A549 (cell line): ENCODE measurements around the gene SLC22A14. TPM values are rescaled to one million over a fixed set of nuclear protein-coding genes. Genes with fewer than 3 reads are reported as not detected.
A peak's percentile ranks its signal among the peaks of the same experiment; 100 is the strongest.

Source experiments
- ATAC-seq, 2 experiments: fragments of 200-7000 bp in 1 of 2; fragments of >200 bp in 1 of 2; cut with Nextera tagmentation in 1 of 2; cut with Tn5 transposase in 1 of 2; 3 replicates each; pipeline versions ENCODE4 v1.8.0 to v1.9.1; 2018 to 2020; ENCODE audit warnings: mild to moderate bottlenecking in 1 of 2, moderate library complexity in 1 of 2
- CTCF ChIA-PET: fragments of 300-600 bp; sonication (Branson Sonifier 250); formaldehyde crosslinking; extraction: SDS; loops from one replicate; lab custom pipeline; 2021; ENCODE audit warnings: antibody characterized with exemption, inconsistent platforms; lab: Yijun Ruan, JAX
- POLR2A ChIA-PET: fragments of 350-600 bp; formaldehyde crosslinking; extraction: SDS; loops from one replicate; lab custom pipeline; 2021; ENCODE audit warnings: antibody characterized with exemption, inconsistent platforms; lab: Yijun Ruan, JAX
- DNase-seq, 2 experiments: peaks; one replicate each; pipeline versions ENCODE4 v3.0.0 to v3.0.0-alpha.2; 2011 to 2016; ENCODE audit warnings: low read depth in 1 of 2, low spot score in 1 of 2
- FAIRE-seq: peaks from 2 replicates; lab custom pipeline; 2011; peaks lifted over from hg19 to GRCh38; lab: Jason Lieb, UNC
- H3K27ac ChIP-seq, 2 experiments: fragments of >200 bp; sonication (Bioruptor Twin); formaldehyde crosslinking; 3 replicates each; pipeline ENCODE4 v1.5.1; 2016 to 2017
- H3K4me1 ChIP-seq: fragments of >200 bp; sonication (Bioruptor Twin); formaldehyde crosslinking; 3 replicates; pipeline ENCODE4 v1.6.1; 2016
- H3K4me2 ChIP-seq: fragments of >200 bp; sonication (Bioruptor Twin); formaldehyde crosslinking; 3 replicates; pipeline ENCODE4 v1.6.1; 2016
- H3K4me3 ChIP-seq: fragments of >200 bp; sonication (Bioruptor Twin); formaldehyde crosslinking; 3 replicates; pipeline ENCODE4 v1.5.1; 2016
- H3K9me3 ChIP-seq: fragments of >200 bp; sonication (Bioruptor Twin); formaldehyde crosslinking; 3 replicates; pipeline ENCODE4 v1.6.1; 2016
- ATOH8 ChIP-seq: fragments of 250-450 bp; sonication (Bioruptor Pico); IDR thresholded peaks from 2 replicates; pipeline ENCODE4 v1.5.0; 2020; ENCODE audit warnings: low read depth, mild to moderate bottlenecking, moderate library complexity
- BHLHE40 ChIP-seq: IDR thresholded peaks from 2 replicates; pipeline ENCODE4 v1.6.1; 2012; ENCODE audit warnings: low read depth, low read length, inconsistent platforms
- CHD4 ChIP-seq: fragments of 200-600 bp; sonication (generic); IDR thresholded peaks from 2 replicates; pipeline ENCODE4 v1.6.1; 2016; ENCODE audit warnings: antibody characterized with exemption, mild to moderate bottlenecking, borderline replicate concordance
- E2F6 ChIP-seq: IDR thresholded peaks from 2 replicates; pipeline ENCODE4 v1.6.1; 2012; ENCODE audit warnings: low read depth, borderline replicate concordance
- ELK1 ChIP-seq: fragments of 150-350 bp; IDR thresholded peaks from 2 replicates; pipeline ENCODE4 v1.6.1; 2014; ENCODE audit warnings: low read depth, mild to moderate bottlenecking, low read length
- FOSL2 ChIP-seq, 2 experiments: fragments of 450-650 bp in 1 of 2; fragments of >200 bp in 1 of 2; sonication (Bioruptor Twin) in 1 of 2; formaldehyde crosslinking; IDR thresholded peaks; 2 replicates each; pipeline versions ENCODE4 v1.5.0 to v1.6.1; 2016 to 2020; ENCODE audit warnings: mild to moderate bottlenecking in 1 of 2, moderate library complexity in 1 of 2
- HES2 ChIP-seq: fragments of >200 bp; sonication (Bioruptor Twin); formaldehyde crosslinking; IDR thresholded peaks from 2 replicates; pipeline ENCODE4 v1.6.1; 2016
- HEYL ChIP-seq: fragments of 250-450 bp; sonication (Bioruptor Pico); IDR thresholded peaks from 2 replicates; pipeline ENCODE4 v1.8.0; 2021; ENCODE audit warnings: mild to moderate bottlenecking, moderate library complexity
- HOXA7 ChIP-seq: fragments of 250-450 bp; sonication (Bioruptor Pico); IDR thresholded peaks from 2 replicates; pipeline ENCODE4 v1.5.0; 2020; ENCODE audit warnings: mild to moderate bottlenecking, moderate library complexity
- HOXB13 ChIP-seq: fragments of 250-450 bp; sonication (Bioruptor Pico); IDR thresholded peaks from 2 replicates; pipeline ENCODE4 v1.5.0; 2020; ENCODE audit warnings: low read depth, mild to moderate bottlenecking, moderate library complexity
- HOXB5 ChIP-seq: fragments of 250-450 bp; sonication (Bioruptor Pico); IDR thresholded peaks from 2 replicates; pipeline ENCODE4 v1.5.0; 2020; ENCODE audit warnings: mild to moderate bottlenecking, moderate library complexity
- KDM1A ChIP-seq: fragments of 200-600 bp; sonication (generic); IDR thresholded peaks from 2 replicates; pipeline ENCODE4 v1.6.1; 2016; ENCODE audit warnings: low read depth, mild to moderate bottlenecking
- MAFK ChIP-seq: fragments of 450-650 bp; IDR thresholded peaks from 2 replicates; pipeline ENCODE4 v1.6.1; 2014; ENCODE audit not compliant: partially characterized antibody
- MYC ChIP-seq: IDR thresholded peaks from 2 replicates; pipeline ENCODE4 v1.6.1; 2012; ENCODE audit warnings: mild to moderate bottlenecking, inconsistent platforms, low read length, improper control_type of control experiment, borderline replicate concordance
- POLR2A ChIP-seq: IDR thresholded peaks from 2 replicates; pipeline ENCODE4 v1.6.1; 2012; ENCODE audit warnings: mild to moderate bottlenecking, low read length
- POLR2AphosphoS2 ChIP-seq: conservative IDR thresholded peaks from 2 replicates; pipeline ENCODE4 v1.6.1; 2012; ENCODE audit warnings: low read length, improper control_type of control experiment, inconsistent platforms
- RAD21 ChIP-seq, 2 experiments: fragments of >200 bp in 1 of 2; sonication (Bioruptor Twin) in 1 of 2; formaldehyde crosslinking in 1 of 2; IDR thresholded peaks in 1 of 2; conservative IDR thresholded peaks in 1 of 2; 2 replicates in 1 of 2; 3 replicates in 1 of 2; pipeline ENCODE4 v1.6.1; 2012 to 2018; ENCODE audit warnings: inconsistent platforms in 1 of 2
- RARB ChIP-seq: fragments of 250-450 bp; sonication (Bioruptor Pico); IDR thresholded peaks from 2 replicates; pipeline ENCODE4 v1.8.0; 2021; ENCODE audit warnings: mild to moderate bottlenecking, moderate library complexity
- RCOR1 ChIP-seq: fragments of 150-350 bp; IDR thresholded peaks from 2 replicates; pipeline ENCODE4 v1.6.1; 2014; ENCODE audit warnings: antibody characterized with exemption, low read length, low read depth
- REST ChIP-seq: fragments of 200-600 bp; sonication (generic); IDR thresholded peaks from 2 replicates; pipeline ENCODE4 v1.6.1; 2016; ENCODE audit warnings: antibody characterized with exemption, mild to moderate bottlenecking, moderate library complexity
- RFX5 ChIP-seq: fragments of 450-650 bp; IDR thresholded peaks from 2 replicates; pipeline ENCODE4 v1.7.1; 2014; ENCODE audit warnings: antibody characterized with exemption, mild to moderate bottlenecking, moderate library complexity
- SMC3 ChIP-seq: fragments of >200 bp; sonication (Bioruptor Twin); formaldehyde crosslinking; IDR thresholded peaks from 3 replicates; pipeline ENCODE4 v1.6.1; 2018; ENCODE audit warnings: inconsistent platforms
- TFCP2L1 ChIP-seq: fragments of 250-450 bp; sonication (Bioruptor Pico); IDR thresholded peaks from 2 replicates; pipeline ENCODE4 v1.5.0; 2021; ENCODE audit warnings: mild to moderate bottlenecking
- USF2 ChIP-seq: fragments of 450-650 bp; IDR thresholded peaks from 2 replicates; pipeline ENCODE4 v1.6.1; 2014; ENCODE audit warnings: antibody characterized with exemption
- WGBS: methylation state at CpG from one replicate; pipeline ENCODE4 v1.1.6; 2017; ENCODE audit errors: missing lambda C conversion rate; 5-methylcytosine and 5-hydroxymethylcytosine counted together
- polyA plus RNA-seq, 4 experiments: library from polyadenylated mRNA; depleted of rRNA in 3 of 4; stranded (reverse); fragments of >200 nt; fragmentation: RNase III in 1 of 4; extraction: RNeasy Plus Mini Kit Qiagen cat#74134 plus additional on column Dnase treatment in 1 of 4; gene quantifications; 2 replicates in 3 of 4; 3 replicates in 1 of 4; pipeline ENCODE4 v1.2.3, GENCODE V29; 2011 to 2017

The SLC22A14 gene
- polyA plus RNA-seq, 2 of the 4 experiments (the other 2 are of a cell fraction): 0.04 TPM; not detected in 1

- no peak for FAIRE-seq
- no peak for DNase-seq
Measured at GRCh38 chr3:38349684-38350359, 67.7 kb downstream of the SLC22A14 start.

GRCh38 chr3:38353151-38353550 lies 71.1 kb downstream of the SLC22A14 start:
- 82% methylated on average over 4 of the region's 4 CpGs for WGBS
- POLR2A ChIA-PET: no interaction called here
- TF ChIP-seq MAFK (no peak), CHD4 (no peak), RAD21 (conservative IDR thresholded peaks at IDR 0.05 in 1 of 2, IDR thresholded peaks at IDR 0.05 in 1 of 2) (no peak), KDM1A (no peak), RCOR1 (no peak), TFCP2L1 (no peak), RFX5 (no peak), E2F6 (no peak), HOXB5 (no peak), BHLHE40 (no peak)
- TF ChIP-seq, all 56 proteins: peak for 0

More at GRCh38 chr3:38349684-38350359, 67.7 kb downstream of the SLC22A14 start:
- H3K4me1 ChIP-seq: peaks cover 6% of the 10 kb centered on the region; the same call in 1 of the 3 replicates
- H3K9me3 ChIP-seq: no peaks in the 10 kb centered on the region
- no peak overlapping the region for H3K4me3 ChIP-seq
- no peak overlapping the region for H3K27ac ChIP-seq
- CTCF ChIA-PET: interaction anchor here (1.2 kb wide), 1 partner anchor 25 kb away, joined by 5 read pairs; no protein-coding TSS in a partner anchor
- ATAC-seq: no peak
- 91% methylated on average over 8 of the region's 8 CpGs for WGBS
- no peak overlapping the region for H3K4me2 ChIP-seq
- POLR2A ChIA-PET: no interaction called here
- TF ChIP-seq FOSL2 (IDR thresholded peaks at IDR 0.05): no peak
- TF ChIP-seq FOSL2 (CRISPR knock-in tag; IDR thresholded peaks at IDR 0.05): 0 out of 2 replicates have a peak, but pooled peaks have one; percentile 7
- no peak for TF ChIP-seq USF2
- no peak for TF ChIP-seq POLR2A
- TF ChIP-seq, all 56 proteins: peak for 1

GRCh38 chr3:38354588-38355330 lies 72.7 kb downstream of the SLC22A14 start:
- ChIA-PET POLR2A (interaction anchor here (0.5 kb wide), 1 partner anchor 142 kb away, joined by 6 read pairs; no protein-coding TSS in a partner anchor), CTCF (interaction anchor here (0.6 to 2.8 kb wide), 4 partner anchors 8 to 125 kb away, joined by 3 to 13 read pairs (median 6); partner anchors contain the start of gene XYLB)
- WGBS: 81% methylated on average over 4 of the region's 4 CpGs
- Histone ChIP-seq H3K9me3 (no peaks in the 10 kb centered on the region), H3K4me2 (no peak overlapping the region), H3K27ac (no peak overlapping the region), H3K4me1 (no peaks in the 10 kb centered on the region), H3K4me3 (no peak overlapping the region)
- ATAC-seq: no peak
- FAIRE-seq: no peak
- TF ChIP-seq ELK1 (no peak), HOXB13 (CRISPR knock-in tag) (no peak), SMC3 (no peak), HOXB5 (no peak), RARB (CRISPR knock-in tag) (no peak), MYC (no peak), HES2 (no peak), POLR2AphosphoS2 (no peak), REST (no peak), HEYL (CRISPR knock-in tag) (no peak), HOXA7 (CRISPR knock-in tag) (no peak), ATOH8 (no peak)
- DNase-seq: no peak

More at GRCh38 chr3:38353151-38353550, 71.1 kb downstream of the SLC22A14 start:
- CTCF ChIA-PET: interaction anchor here (2.2 kb wide), 1 partner anchor 127 kb away, joined by 8 read pairs; no protein-coding TSS in a partner anchor
- Histone ChIP-seq H3K4me1 (no peaks in the 10 kb centered on the region), H3K4me3 (no peak overlapping the region), H3K27ac (no peak overlapping the region), H3K4me2 (no peak overlapping the region), H3K9me3 (no peaks in the 10 kb centered on the region)
- no peak for ATAC-seq
- no peak for DNase-seq
- FAIRE-seq: no peak
